Right hindlimb (tissue), 1 donor: ENCODE measurements around the gene SLC66A3.

Experiments used
- DNase-seq: peaks from one replicate; pipeline ENCODE4 v3.0.0-alpha.2; 2018

Gene SLC66A3

GRCh38 chr2:11140492-11140891 is 14.8 kb upstream of the SLC66A3 start:
- DNase-seq, result no peak

DNA sequence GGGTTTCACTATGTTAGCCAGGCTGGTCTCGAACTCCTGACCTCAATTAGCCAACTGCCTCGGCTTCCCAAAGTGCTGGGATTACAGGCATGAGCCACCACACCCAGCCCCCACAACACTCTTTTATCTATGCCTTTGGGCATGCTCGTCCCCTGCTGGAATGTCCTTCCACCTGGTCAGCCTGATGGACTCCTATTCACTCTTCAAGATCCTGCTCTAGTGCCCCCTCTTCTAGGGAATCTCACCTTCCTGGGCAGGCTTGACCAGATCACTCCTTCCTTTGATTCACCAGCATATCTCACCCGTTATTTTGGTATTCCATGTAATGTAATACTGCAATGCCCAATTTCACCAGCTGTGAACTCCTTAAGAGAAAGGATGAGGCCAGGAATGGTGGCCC is 13.9 kb upstream of the SLC66A3 start:
- no peak for DNase-seq

DNA sequence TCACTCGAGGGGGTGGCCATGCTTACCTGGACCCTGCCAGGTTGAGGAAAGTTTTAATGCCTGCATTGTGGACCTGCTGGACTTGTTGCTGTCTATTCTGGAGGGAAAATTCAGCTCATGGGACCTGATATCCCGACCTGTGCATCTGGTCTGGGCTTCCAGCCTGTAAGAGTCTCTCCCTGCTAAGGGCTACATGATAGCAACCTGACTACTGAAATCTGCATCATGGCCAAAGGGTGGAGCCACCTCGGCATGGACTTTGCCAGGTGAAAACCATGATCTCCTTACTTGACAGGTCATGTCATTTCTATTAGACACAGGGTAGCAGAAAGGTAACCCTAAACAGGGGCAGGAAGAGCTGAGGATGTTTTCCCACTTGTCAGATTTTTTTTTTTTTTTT is 12.9 kb upstream of the SLC66A3 start:
- no peak for DNase-seq

DNA sequence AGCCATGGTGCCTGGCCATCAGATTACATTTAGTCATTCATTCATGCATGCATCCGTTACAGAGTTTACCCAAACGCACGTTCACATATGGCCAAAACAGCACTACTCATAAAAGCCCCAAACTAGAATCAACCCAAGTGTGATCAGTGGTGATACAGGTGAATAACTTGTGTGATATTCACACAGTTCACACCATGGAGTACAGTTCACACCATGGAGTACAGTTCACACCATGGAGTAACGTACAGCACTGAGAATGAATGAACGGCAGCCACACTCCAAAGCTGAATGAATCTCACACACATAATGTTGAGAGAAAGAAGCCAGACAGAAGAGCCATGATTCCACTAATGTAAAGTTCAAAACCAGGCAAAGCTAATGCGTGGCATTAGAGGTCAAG is 12.3 kb upstream of the SLC66A3 start:
- DNase-seq, result no peak

DNA sequence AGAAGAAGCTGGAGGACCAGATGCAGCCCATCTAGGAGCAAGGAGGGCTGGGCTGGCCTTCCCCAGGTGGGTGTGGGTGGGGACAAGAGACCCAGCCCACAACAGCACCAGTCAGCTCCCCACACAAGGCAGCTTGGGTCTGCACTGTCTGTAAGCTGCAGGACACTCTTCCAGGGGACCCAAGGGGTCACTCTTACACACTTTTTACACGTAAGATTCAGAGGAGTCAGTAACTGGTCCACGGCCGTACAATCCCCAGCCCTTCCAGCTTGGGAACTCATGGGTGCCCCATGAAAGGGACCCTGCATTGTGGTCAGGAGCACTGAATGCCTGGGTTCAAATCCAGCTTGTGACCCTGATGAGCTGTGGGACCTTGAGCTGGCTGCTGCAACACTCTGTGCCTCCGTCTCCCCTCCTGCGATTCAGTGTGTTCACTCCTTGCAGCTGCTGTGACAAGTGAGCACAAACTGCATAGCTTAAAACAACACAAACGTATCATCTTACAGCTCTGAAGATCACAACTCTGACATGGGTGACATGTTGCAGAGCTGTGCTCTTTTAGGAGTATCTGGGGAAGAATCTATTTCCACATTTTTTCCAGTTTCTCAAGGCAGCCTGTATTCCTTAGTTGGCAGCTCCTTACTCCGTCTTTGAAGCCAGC is 11.1 kb upstream of the SLC66A3 start:
- DNase-seq, result no peak

DNA sequence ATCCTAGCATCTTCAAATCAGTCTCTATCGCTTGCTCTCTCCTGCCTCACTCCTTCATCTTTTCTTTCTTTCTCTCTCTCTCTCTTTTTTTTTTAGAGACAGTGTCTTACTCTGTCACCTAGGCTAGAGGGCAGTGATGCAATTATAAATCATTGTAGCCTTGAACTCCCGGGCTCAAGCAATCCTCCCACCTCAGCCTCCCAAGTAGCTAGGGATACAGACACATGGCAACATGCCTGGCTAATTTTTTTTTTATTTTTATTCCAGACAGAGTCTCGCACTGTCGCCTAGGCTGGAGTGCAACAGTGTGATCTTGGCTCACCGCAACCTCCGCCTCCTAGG is 10.6 kb upstream of the SLC66A3 start:
- no peak for DNase-seq

DNA sequence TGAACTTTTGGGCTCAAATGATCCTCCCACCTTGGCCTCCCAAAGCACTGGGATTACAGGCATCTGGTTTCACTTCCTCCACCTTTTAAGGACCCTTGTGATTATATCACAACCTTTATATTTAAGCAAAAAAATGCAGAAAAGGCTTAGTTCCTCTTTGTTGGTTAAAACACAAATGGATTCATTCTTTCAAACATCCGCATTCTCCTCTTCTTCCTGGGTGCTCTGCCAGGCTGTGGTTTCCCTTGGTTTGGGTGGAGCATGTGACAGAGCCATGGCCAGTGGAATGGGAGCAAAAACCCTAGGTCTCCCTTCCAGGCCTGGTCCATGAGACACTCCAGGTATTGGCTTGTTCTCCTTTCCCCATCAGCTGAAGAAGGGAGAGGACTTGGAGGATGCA is 9.9 kb upstream of the SLC66A3 start:
- DNase-seq, result no peak

GRCh38 chr2:11146076-11146475 is 9.2 kb upstream of the SLC66A3 start:
- DNase-seq, result no peak

- DNase-seq, result no peak
Measured at GRCh38 chr2:11147263-11147662, 8.0 kb upstream of the SLC66A3 start.

DNA sequence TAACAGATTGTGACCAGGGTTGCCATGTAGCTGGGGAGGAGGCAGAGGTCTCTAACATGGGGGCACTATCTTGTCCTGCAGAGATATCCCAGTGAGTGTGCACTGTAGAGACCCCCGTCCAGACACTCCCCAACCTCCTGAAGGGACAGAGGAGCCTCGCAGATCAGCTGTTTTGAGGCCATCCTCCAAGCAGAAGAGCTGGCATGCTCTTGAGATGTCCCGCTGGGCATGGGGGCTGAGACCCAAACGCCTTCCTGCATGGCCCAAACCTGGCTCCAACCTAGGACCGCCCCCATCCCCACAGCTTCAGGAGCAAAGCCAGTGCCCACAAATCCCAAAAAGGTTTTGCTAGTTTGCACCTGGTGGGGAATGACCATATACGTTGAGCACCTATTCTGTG is 2.7 kb upstream of the SLC66A3 start:
- DNase-seq, result no peak

GRCh38 chr2:11154016-11154922 is 998 bp upstream of the SLC66A3 start:
- DNase-seq, result no peak

GRCh38 chr2:11154923-11155380 is 315 bp upstream of the SLC66A3 start:
- DNase-seq, result peak; percentile 99

DNA sequence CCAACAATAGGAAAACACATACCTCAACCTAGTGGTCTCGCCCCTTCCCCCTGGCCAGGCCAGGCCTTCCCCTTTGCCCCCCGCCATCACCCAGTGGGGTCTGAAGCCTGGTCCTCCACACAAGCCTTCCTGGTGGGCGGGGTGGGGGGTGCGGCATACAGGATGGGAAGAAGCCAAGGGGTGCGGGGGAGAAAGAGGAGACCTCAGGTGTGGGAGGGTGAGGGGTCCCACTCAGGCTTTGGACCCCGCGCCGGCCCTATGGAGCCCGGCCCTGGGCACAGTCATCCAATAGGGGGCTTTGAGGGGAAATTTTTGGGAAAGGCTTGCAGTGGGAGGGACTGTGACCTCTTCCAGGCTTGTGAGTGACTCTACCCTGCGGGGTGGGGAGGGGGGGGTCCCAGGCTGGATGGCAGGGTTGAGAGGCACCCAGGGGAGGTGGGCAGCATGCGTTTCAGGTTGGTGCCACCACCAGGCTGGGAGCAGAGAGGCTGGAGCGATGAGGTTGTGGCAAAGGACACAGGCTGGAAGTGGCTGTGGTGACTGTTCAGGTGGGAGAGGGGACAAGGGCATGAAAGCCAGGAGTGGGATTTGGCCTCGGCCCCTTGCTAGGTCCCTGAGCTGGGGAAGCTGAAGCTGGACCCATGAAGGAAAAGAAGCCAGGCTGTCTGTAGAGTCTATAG is 1.3 kb downstream of the SLC66A3 start:
- peak; percentile 25 for DNase-seq

- no peak for DNase-seq
Measured at GRCh38 chr2:11157296-11157695, 2.0 kb downstream of the SLC66A3 start.

DNA sequence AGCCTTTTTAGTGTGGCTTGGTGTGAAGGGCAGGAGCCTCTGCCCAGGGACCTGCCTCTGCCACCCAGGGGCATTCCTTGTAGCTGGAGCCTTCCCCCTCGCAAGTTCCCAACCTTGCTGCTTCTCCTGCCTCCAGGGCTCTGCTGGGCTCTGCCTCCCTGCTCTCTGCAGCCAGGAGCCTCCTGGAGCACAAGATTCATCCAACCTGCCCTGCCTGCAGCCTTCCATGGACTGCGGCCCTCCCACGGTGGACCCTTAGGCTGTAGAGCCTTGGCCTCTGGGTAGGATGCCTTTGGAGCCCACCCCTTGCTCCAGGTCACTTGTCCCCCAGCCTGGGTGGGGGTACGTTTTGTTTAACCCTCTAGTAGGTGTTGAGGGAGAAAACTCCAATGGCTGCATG is 2.5 kb downstream of the SLC66A3 start:
- DNase-seq, result no peak

GRCh38 chr2:11158916-11159573 is 3.8 kb downstream of the SLC66A3 start:
- no peak for DNase-seq

DNA sequence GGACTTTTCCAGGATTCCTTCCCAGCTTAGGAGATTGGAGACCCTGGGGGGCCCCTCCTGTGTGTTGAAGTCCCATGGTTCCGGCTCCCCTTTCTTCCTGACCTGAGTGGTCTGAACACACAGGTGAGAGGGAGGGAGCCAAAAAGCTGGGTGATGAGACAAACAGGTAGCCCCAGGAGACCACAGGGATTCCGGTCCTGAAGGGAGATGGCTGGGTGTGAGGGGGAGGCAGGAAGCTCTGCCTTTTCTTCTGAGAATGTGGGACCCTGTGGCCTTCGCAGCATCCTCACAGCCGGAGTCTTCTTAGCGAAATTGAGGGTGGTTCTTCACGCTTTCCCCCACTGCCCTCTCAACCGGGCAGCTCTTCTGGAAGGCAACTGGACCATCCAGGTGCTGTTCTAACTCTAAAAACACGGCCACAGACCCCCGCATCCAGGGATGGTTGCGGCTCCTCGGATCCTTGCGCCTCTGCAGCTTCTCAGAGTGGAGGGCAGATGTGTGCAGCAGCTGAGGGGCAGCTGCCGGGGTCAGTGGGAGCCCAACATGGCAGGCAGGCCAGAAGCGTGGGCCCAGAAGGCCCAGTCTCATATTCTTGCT is 4.4 kb downstream of the SLC66A3 start:
- no peak for DNase-seq

DNA sequence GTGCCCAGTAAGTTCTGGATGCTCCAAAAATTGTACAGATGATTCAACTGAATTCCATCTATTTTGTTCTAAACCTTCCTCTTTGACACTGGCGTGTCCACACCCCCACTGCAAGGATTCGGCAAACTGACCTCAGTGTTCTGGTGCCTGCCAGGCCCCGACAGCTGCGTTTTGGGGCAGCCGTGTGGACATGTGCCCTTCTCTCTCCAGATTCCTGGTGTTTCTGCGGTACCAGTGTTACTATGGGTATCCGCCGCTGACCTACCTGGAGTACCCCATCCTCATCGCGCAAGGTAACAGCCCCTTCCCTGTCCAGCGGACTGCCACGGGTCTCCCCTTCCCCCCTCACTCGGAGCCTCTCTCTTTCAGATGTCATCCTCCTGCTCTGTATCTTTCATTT is 5.0 kb downstream of the SLC66A3 start:
- DNase-seq, result no peak

- no peak for DNase-seq
Measured at GRCh38 chr2:11160731-11161455, 5.6 kb downstream of the SLC66A3 start.

GRCh38 chr2:11161747-11162146 is 6.5 kb downstream of the SLC66A3 start:
- DNase-seq, result no peak

GRCh38 chr2:11163439-11164317 is 8.4 kb downstream of the SLC66A3 start:
- DNase-seq, result no peak
